Dendritic cell treated with granulocyte-macrophage colony-stimulating factor and Interleukin-4, amounts not matched to agents 40 ng/mL and 50 ng/mL, for 4 days (primary cell): Measurements from ENCODE around the gene TMEM132D.

ENCODE experiments used
- H3K27ac Mint-ChIP-seq: one replicate; pipeline ENCODE4 v1.8.0; 2022; ENCODE audit warnings: mild to moderate bottlenecking, mixed read lengths
- H3K27me3 Mint-ChIP-seq: one replicate; pipeline ENCODE4 v1.8.0; 2022; ENCODE audit warnings: mild to moderate bottlenecking, mixed read lengths
- H3K36me3 Mint-ChIP-seq: one replicate; pipeline ENCODE4 v1.8.0; 2022; ENCODE audit warnings: low read depth, mixed read lengths
- H3K4me1 Mint-ChIP-seq: one replicate; pipeline ENCODE4 v1.8.0; 2022; ENCODE audit warnings: low read depth, mixed read lengths
- H3K4me3 Mint-ChIP-seq: one replicate; pipeline ENCODE4 v1.8.0; 2022; ENCODE audit warnings: mild to moderate bottlenecking, moderate library complexity, mixed read lengths
- H3K9me3 Mint-ChIP-seq: one replicate; pipeline ENCODE4 v1.8.0; 2022; ENCODE audit warnings: mixed read lengths
- intact Hi-C: fragments of 100-400 bp; cut with micrococcal nuclease; formaldehyde crosslinking; loops from one replicate; pipeline ENCODE4 v1.15.0; 2022

TMEM132D gene

GRCh38 chr12:129378496-129378895 lies 525.3 kb downstream of the TMEM132D start:
- intact Hi-C loops = no loop called here
- H3K4me1 Mint-ChIP-seq = no peaks in the 10 kb centered on the region
- H3K27me3 Mint-ChIP-seq = no peaks in the 10 kb centered on the region
- peaks cover 14% of the 10 kb centered on the region for H3K9me3 Mint-ChIP-seq
- H3K4me3 Mint-ChIP-seq = no peak overlapping the region
- H3K27ac Mint-ChIP-seq = no peak overlapping the region
- H3K36me3 Mint-ChIP-seq = no peaks in the 10 kb centered on the region

- no peaks in the 10 kb centered on the region for H3K27me3 Mint-ChIP-seq
- intact Hi-C loops = no loop called here
- peaks cover 14% of the 10 kb centered on the region for H3K9me3 Mint-ChIP-seq
Measured at GRCh38 chr12:129373746-129374145, 530.1 kb downstream of the TMEM132D start.

GRCh38 chr12:129372876-129373275 lies 530.9 kb downstream of the TMEM132D start:
- no peaks in the 10 kb centered on the region for H3K4me1 Mint-ChIP-seq
- H3K27ac Mint-ChIP-seq = no peak overlapping the region
- no peaks in the 10 kb centered on the region for H3K36me3 Mint-ChIP-seq
- intact Hi-C loops = no loop called here
- peaks cover 20% of the 10 kb centered on the region for H3K9me3 Mint-ChIP-seq
- no peak overlapping the region for H3K4me3 Mint-ChIP-seq
- no peaks in the 10 kb centered on the region for H3K27me3 Mint-ChIP-seq

More at GRCh38 chr12:129373746-129374145, 530.1 kb downstream of the TMEM132D start:
- Mint-ChIP-seq H3K27ac (no peak overlapping the region), H3K4me1 (no peaks in the 10 kb centered on the region), H3K36me3 (no peaks in the 10 kb centered on the region), H3K4me3 (no peak overlapping the region)

GRCh38 chr12:129372348-129372747 lies 531.5 kb downstream of the TMEM132D start:
- Mint-ChIP-seq H3K9me3 (peaks cover 22% of the 10 kb centered on the region), H3K4me1 (no peaks in the 10 kb centered on the region), H3K27me3 (no peaks in the 10 kb centered on the region), H3K4me3 (no peak overlapping the region), H3K27ac (no peak overlapping the region), H3K36me3 (no peaks in the 10 kb centered on the region)
- intact Hi-C loops = no loop called here

GRCh38 chr12:129371268-129371667 lies 532.6 kb downstream of the TMEM132D start:
- no peaks in the 10 kb centered on the region for H3K36me3 Mint-ChIP-seq
- no peak overlapping the region for H3K4me3 Mint-ChIP-seq
- intact Hi-C loops = no loop called here
- H3K27ac Mint-ChIP-seq = no peak overlapping the region
- H3K9me3 Mint-ChIP-seq = peaks cover 27% of the 10 kb centered on the region
- H3K4me1 Mint-ChIP-seq = no peaks in the 10 kb centered on the region
- no peaks in the 10 kb centered on the region for H3K27me3 Mint-ChIP-seq

- no peak overlapping the region for H3K27ac Mint-ChIP-seq
- H3K9me3 Mint-ChIP-seq = peaks cover 17% of the 10 kb centered on the region
- H3K4me3 Mint-ChIP-seq = no peak overlapping the region
- intact Hi-C loops = no loop called here
- H3K27me3 Mint-ChIP-seq = no peaks in the 10 kb centered on the region
- H3K36me3 Mint-ChIP-seq = no peaks in the 10 kb centered on the region
- no peaks in the 10 kb centered on the region for H3K4me1 Mint-ChIP-seq
Measured at GRCh38 chr12:129366656-129367055, 537.2 kb downstream of the TMEM132D start.

- Mint-ChIP-seq H3K4me1 (no peaks in the 10 kb centered on the region), H3K36me3 (no peaks in the 10 kb centered on the region), H3K27ac (no peak overlapping the region), H3K9me3 (peaks cover 10% of the 10 kb centered on the region), H3K4me3 (no peak overlapping the region), H3K27me3 (no peaks in the 10 kb centered on the region)
- intact Hi-C loops = no loop called here
Measured at GRCh38 chr12:129363041-129363440, 540.8 kb downstream of the TMEM132D start.

GRCh38 chr12:129357233-129357632 lies 546.6 kb downstream of the TMEM132D start:
- Mint-ChIP-seq H3K27me3 (no peaks in the 10 kb centered on the region), H3K27ac (no peak overlapping the region), H3K4me3 (no peak overlapping the region), H3K4me1 (no peaks in the 10 kb centered on the region), H3K36me3 (no peaks in the 10 kb centered on the region), H3K9me3 (peaks cover 21% of the 10 kb centered on the region)
- intact Hi-C loops = no loop called here

- H3K27ac Mint-ChIP-seq = no peak overlapping the region
- H3K4me3 Mint-ChIP-seq = no peak overlapping the region
- no peaks in the 10 kb centered on the region for H3K27me3 Mint-ChIP-seq
- no peaks in the 10 kb centered on the region for H3K36me3 Mint-ChIP-seq
- peaks cover 26% of the 10 kb centered on the region for H3K9me3 Mint-ChIP-seq
- intact Hi-C loops = no loop called here
- no peaks in the 10 kb centered on the region for H3K4me1 Mint-ChIP-seq
Measured at GRCh38 chr12:129351481-129351880, 552.3 kb downstream of the TMEM132D start.

GRCh38 chr12:129339336-129339735 lies 564.5 kb downstream of the TMEM132D start:
- Mint-ChIP-seq H3K27me3 (no peaks in the 10 kb centered on the region), H3K4me1 (no peaks in the 10 kb centered on the region), H3K9me3 (peaks cover 32% of the 10 kb centered on the region), H3K36me3 (no peaks in the 10 kb centered on the region), H3K27ac (no peak overlapping the region), H3K4me3 (no peak overlapping the region)
- intact Hi-C loops = no loop called here

GRCh38 chr12:129337413-129337812 lies 566.4 kb downstream of the TMEM132D start:
- intact Hi-C loops = no loop called here
- Mint-ChIP-seq H3K36me3 (no peaks in the 10 kb centered on the region), H3K4me3 (no peak overlapping the region), H3K4me1 (no peaks in the 10 kb centered on the region), H3K27me3 (no peaks in the 10 kb centered on the region), H3K9me3 (peaks cover 32% of the 10 kb centered on the region), H3K27ac (no peak overlapping the region)

GRCh38 chr12:129335773-129336172 lies 568.1 kb downstream of the TMEM132D start:
- H3K36me3 Mint-ChIP-seq = no peaks in the 10 kb centered on the region
- intact Hi-C loops = no loop called here
- H3K9me3 Mint-ChIP-seq = peaks cover 32% of the 10 kb centered on the region
- no peaks in the 10 kb centered on the region for H3K4me1 Mint-ChIP-seq
- H3K27ac Mint-ChIP-seq = no peak overlapping the region
- no peaks in the 10 kb centered on the region for H3K27me3 Mint-ChIP-seq
- no peak overlapping the region for H3K4me3 Mint-ChIP-seq

GRCh38 chr12:129332286-129332685 lies 571.5 kb downstream of the TMEM132D start:
- Mint-ChIP-seq H3K36me3 (no peaks in the 10 kb centered on the region), H3K27me3 (no peaks in the 10 kb centered on the region), H3K4me3 (no peak overlapping the region), H3K27ac (no peak overlapping the region), H3K9me3 (peaks cover 13% of the 10 kb centered on the region), H3K4me1 (no peaks in the 10 kb centered on the region)
- intact Hi-C loops = no loop called here

GRCh38 chr12:129331356-129332085 lies 572.3 kb downstream of the TMEM132D start:
- Mint-ChIP-seq H3K4me3 (no peak overlapping the region), H3K9me3 (peaks cover 6% of the 10 kb centered on the region), H3K27ac (no peak overlapping the region), H3K36me3 (no peaks in the 10 kb centered on the region), H3K27me3 (no peaks in the 10 kb centered on the region), H3K4me1 (no peaks in the 10 kb centered on the region)
- intact Hi-C loops = no loop called here

GRCh38 chr12:129328235-129328634 lies 575.6 kb downstream of the TMEM132D start:
- no peak overlapping the region for H3K27ac Mint-ChIP-seq
- no peak overlapping the region for H3K4me3 Mint-ChIP-seq
- no peaks in the 10 kb centered on the region for H3K27me3 Mint-ChIP-seq
- no peaks in the 10 kb centered on the region for H3K4me1 Mint-ChIP-seq
- H3K9me3 Mint-ChIP-seq = no peaks in the 10 kb centered on the region
- H3K36me3 Mint-ChIP-seq = no peaks in the 10 kb centered on the region
- intact Hi-C loops = no loop called here
